Osteocyte (in vitro differentiated cells): ENCODE data around the gene EYA2. TPM values are rescaled to one million over a fixed set of nuclear protein-coding genes. Genes with fewer than 3 reads are reported as not detected.
"Not testable (repeated sequence)": the region's sequence is repeated elsewhere in the genome, so short reads cannot be mapped to it uniquely, and the experiment has no call there.

Source experiments
- DNase-seq: peaks from one replicate; pipeline ENCODE4 v3.0.0; 2021; ENCODE audit warnings: mixed read lengths; ENCODE audit not compliant: unreplicated experiment; ENCODE audit errors: extremely low spot score
- H3K27ac Mint-ChIP-seq: one replicate; pipeline ENCODE4 v1.8.0; 2021; ENCODE audit warnings: mild to moderate bottlenecking, mixed read lengths; ENCODE audit not compliant: unreplicated experiment
- H3K27me3 Mint-ChIP-seq: one replicate; pipeline ENCODE4 v1.8.0; 2021; ENCODE audit warnings: mixed read lengths; ENCODE audit not compliant: unreplicated experiment
- H3K36me3 Mint-ChIP-seq: one replicate; pipeline ENCODE4 v1.8.0; 2021; ENCODE audit warnings: mixed read lengths; ENCODE audit not compliant: unreplicated experiment
- H3K4me1 Mint-ChIP-seq: one replicate; pipeline ENCODE4 v1.8.0; 2021; ENCODE audit warnings: mixed read lengths; ENCODE audit not compliant: unreplicated experiment
- H3K4me3 Mint-ChIP-seq: one replicate; pipeline ENCODE4 v1.8.0; 2021; ENCODE audit warnings: mild to moderate bottlenecking, moderate library complexity, mixed read lengths; ENCODE audit not compliant: unreplicated experiment
- H3K9me3 Mint-ChIP-seq: one replicate; pipeline ENCODE4 v1.8.0; 2021; ENCODE audit warnings: mixed read lengths; ENCODE audit not compliant: unreplicated experiment
- total RNA-seq: library from RNA; stranded (reverse); gene quantifications from 2 replicates; pipeline ENCODE4 v1.2.1, GENCODE V29; 2021
- TF ChIP-seq, protein P1 (sequence below): fragments of 200-600 bp; sonication (generic); IDR thresholded peaks from 2 replicates; pipeline ENCODE4 v1.5.0; 2021; ENCODE audit warnings: antibody characterized with exemption, mild to moderate bottlenecking, moderate library complexity

The EYA2 gene
- total RNA-seq, 1 donor from 2014 or later, result not detected

DNA sequence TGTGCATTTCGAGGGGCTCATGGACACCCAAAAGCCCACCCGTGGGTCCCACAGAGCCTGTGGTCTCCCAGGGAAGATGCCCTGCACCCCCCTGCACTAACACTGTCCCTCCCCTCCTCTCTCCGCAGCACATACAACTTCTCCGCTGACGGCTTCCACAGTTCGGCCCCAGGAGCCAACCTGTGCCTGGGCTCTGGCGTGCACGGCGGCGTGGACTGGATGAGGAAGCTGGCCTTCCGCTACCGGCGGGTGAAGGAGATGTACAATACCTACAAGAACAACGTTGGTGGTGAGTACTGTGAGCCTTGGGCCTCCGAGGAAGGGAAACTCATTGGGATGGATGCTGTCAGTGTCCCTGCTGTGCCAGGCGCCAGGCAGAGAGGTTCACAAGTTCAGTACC is 277.9 kb downstream of the EYA2 start:
- no peak overlapping the region for H3K27ac Mint-ChIP-seq
- no peak overlapping the region for H3K4me3 Mint-ChIP-seq
- TF ChIP-seq, protein P1, sequence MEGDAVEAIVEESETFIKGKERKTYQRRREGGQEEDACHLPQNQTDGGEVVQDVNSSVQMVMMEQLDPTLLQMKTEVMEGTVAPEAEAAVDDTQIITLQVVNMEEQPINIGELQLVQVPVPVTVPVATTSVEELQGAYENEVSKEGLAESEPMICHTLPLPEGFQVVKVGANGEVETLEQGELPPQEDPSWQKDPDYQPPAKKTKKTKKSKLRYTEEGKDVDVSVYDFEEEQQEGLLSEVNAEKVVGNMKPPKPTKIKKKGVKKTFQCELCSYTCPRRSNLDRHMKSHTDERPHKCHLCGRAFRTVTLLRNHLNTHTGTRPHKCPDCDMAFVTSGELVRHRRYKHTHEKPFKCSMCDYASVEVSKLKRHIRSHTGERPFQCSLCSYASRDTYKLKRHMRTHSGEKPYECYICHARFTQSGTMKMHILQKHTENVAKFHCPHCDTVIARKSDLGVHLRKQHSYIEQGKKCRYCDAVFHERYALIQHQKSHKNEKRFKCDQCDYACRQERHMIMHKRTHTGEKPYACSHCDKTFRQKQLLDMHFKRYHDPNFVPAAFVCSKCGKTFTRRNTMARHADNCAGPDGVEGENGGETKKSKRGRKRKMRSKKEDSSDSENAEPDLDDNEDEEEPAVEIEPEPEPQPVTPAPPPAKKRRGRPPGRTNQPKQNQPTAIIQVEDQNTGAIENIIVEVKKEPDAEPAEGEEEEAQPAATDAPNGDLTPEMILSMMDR, result no peak
- H3K4me1 Mint-ChIP-seq, result peaks cover 11% of the 10 kb centered on the region
- H3K9me3 Mint-ChIP-seq, result no peaks in the 10 kb centered on the region
- peaks cover 28% of the 10 kb centered on the region for H3K27me3 Mint-ChIP-seq
- no peaks in the 10 kb centered on the region for H3K36me3 Mint-ChIP-seq
- no peak for DNase-seq

DNA sequence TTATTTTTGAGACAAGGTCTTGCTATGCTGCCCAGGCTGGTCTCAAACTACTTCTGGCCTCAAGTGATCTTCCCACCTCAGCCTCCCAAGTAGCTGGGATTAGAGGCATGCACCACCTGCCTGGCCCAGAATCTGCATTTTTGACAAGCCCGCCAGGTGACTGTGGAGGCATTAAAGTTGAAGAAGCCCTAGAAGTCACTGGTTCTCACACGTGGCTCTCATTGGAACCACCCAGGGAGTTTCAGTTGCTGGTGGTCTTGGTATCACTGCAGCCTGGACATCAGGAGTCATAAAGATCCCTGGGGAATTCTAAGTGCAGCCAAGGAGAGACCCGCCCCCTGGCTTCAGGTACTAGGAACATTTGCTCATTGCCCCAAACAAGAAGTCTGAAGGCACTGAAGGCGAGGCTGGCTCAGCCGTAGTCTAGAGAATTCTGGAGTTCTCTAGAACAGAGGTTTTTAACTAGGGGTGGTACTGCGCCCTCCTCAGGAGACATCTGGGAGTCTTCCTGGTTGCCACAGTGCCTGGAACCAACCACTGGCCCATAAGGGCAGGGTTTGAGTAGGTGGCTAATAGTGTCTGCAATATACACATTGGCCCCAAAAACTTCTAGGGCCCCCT is 279.1 kb downstream of the EYA2 start:
- no peak overlapping the region for H3K4me3 Mint-ChIP-seq
- H3K27ac Mint-ChIP-seq, result no peak overlapping the region
- H3K36me3 Mint-ChIP-seq, result no peaks in the 10 kb centered on the region
- H3K27me3 Mint-ChIP-seq, result peaks cover 24% of the 10 kb centered on the region
- no peaks in the 10 kb centered on the region for H3K9me3 Mint-ChIP-seq
- TF ChIP-seq, protein P1, result no peak
- DNase-seq, result no peak
- peaks cover 11% of the 10 kb centered on the region for H3K4me1 Mint-ChIP-seq

DNA sequence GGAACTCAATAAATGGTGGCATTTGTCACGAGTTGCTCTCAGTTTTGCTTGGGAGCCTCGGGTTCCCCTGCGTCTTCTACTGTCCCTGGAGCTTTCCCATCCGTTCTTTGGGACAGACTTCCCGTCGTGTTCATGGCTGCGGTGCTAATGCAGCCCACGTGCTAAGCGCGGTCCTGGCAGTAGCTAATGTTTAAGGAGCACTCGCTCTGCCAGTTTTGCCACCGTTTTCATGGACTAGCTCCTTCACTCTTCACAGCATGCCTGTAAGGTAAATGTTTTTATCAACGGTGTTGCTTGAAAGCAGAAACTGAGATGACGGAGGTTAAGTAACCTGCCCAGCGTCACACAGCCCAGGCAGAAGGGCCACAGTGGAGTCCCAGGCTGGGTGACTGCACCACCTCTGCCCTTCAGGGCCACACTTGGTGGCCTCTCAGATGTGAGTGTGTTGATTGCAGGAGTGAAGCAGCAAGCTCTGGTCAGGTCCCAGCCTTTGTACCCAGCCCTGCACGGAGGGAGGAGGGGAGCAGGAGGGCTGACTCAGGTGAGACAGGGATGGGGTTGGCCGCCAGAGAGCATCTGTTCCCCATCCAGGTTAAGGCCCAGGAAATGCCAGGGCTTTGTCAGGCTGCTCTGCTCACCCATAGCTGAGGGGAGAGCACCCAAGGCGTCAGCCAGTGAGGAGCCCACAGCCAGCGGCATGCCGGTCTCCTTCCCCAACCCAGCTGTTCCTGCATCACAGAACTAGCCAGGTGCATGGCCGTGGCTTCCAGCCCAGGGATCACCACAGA is 280.0 kb downstream of the EYA2 start:
- Mint-ChIP-seq H3K4me1 (peaks cover 11% of the 10 kb centered on the region), H3K9me3 (no peaks in the 10 kb centered on the region), H3K27me3 (peaks cover 17% of the 10 kb centered on the region), H3K27ac (no peak overlapping the region), H3K4me3 (no peak overlapping the region), H3K36me3 (no peaks in the 10 kb centered on the region)
- DNase-seq, result no peak
- TF ChIP-seq, protein P1, result no peak

DNA sequence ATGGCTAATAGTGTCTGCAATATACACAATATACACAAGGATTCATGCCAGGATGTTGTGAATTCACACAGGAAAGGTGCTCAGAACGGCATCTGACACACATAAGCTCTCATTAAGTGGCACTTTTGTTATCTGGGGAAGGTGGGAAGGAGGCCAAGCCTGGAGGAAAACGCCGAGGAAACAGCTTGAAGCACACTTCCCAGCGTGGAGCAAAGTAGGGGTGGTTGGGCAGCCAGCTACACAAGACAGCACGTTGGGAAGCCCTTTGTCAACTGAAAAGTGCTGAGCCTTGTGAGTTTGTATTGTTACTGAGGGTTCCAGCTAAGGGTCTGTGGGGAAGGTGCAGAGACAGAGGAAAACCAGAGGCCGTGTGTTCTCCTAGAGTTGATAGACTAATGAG is 280.9 kb downstream of the EYA2 start:
- Mint-ChIP-seq H3K27ac (no peak overlapping the region), H3K4me3 (no peak overlapping the region), H3K9me3 (no peaks in the 10 kb centered on the region), H3K36me3 (no peaks in the 10 kb centered on the region), H3K4me1 (peaks cover 11% of the 10 kb centered on the region), H3K27me3 (peaks cover 17% of the 10 kb centered on the region)
- DNase-seq, result no peak
- TF ChIP-seq, protein P1, result no peak

DNA sequence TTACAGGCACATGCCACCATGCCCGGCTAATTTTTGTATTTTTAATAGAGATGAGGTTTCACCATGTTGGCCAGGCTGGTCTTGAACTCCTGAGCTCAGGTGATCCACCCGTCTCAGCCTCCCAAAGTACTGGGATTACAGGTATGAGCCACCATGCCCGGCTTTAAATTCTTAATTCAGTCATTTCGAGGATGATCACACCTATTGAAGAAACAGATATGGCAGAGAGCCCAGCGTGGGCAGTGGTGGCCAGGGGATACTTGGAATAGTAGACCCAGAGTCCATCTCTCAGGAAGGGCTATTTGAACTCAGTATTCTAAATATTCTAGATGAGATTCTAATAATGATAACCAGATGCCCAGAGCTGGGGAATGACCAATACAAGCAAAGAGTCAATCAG is 281.6 kb downstream of the EYA2 start:
- H3K27me3 Mint-ChIP-seq, H3K36me3 Mint-ChIP-seq, H3K4me3 Mint-ChIP-seq, H3K4me1 Mint-ChIP-seq, H3K9me3 Mint-ChIP-seq, DNase-seq, H3K27ac Mint-ChIP-seq: not testable (repeated sequence)
